Natural killer cell (primary cell): ENCODE results near the gene PABPN1L. TPM values are rescaled to one million over a fixed set of nuclear protein-coding genes. Genes with fewer than 3 reads are reported as not detected.

Experiments used
- ATAC-seq, 3 donors: fragments of 150-1000 bp in 2 of 3; fragments of 200-7000 bp in 1 of 3; cut with Tn5 transposase; 1 replicate in 1 of 3; 2 replicates in 2 of 3; pipeline ENCODE4 v1.10.0; 2021; ENCODE audit warnings: mild to moderate bottlenecking in 2 of 3, moderate library complexity in 2 of 3
- DNase-seq, 2 donors: peaks; one replicate each; pipeline versions ENCODE4 v3.0.0 to v3.0.0-alpha.2; 2013 to 2021; ENCODE audit warnings: mixed read lengths in 1 of 2
- H3K27ac ChIP-seq: one replicate; pipeline ENCODE4 v1.5.1; 2013; ENCODE audit warnings: mild to moderate bottlenecking, low read length
- H3K27me3 ChIP-seq: one replicate; pipeline ENCODE4 v1.6.1; 2013; ENCODE audit warnings: low read length; ENCODE audit not compliant: control insufficient read depth, insufficient read depth
- H3K36me3 ChIP-seq: one replicate; pipeline ENCODE4 v1.6.1; 2013; ENCODE audit warnings: low read length; ENCODE audit not compliant: control insufficient read depth, insufficient read depth
- H3K4me1 ChIP-seq: one replicate; pipeline ENCODE4 v1.6.1; 2013; ENCODE audit warnings: low read length; ENCODE audit not compliant: control insufficient read depth, insufficient read depth
- H3K4me3 ChIP-seq: one replicate; pipeline ENCODE4 v1.5.1; 2013; ENCODE audit warnings: low read length
- H3K9me3 ChIP-seq: one replicate; pipeline ENCODE4 v1.6.1; 2013; ENCODE audit warnings: low read length; ENCODE audit not compliant: control insufficient read depth, insufficient read depth
- H3K27ac Mint-ChIP-seq, 2 donors: one replicate each; pipeline ENCODE4 v1.8.0; 2022; ENCODE audit warnings: mild to moderate bottlenecking in 2 of 2, mixed read lengths in 2 of 2, moderate library complexity in 1 of 2
- H3K27me3 Mint-ChIP-seq, 2 donors: one replicate each; pipeline ENCODE4 v1.8.0; 2022; ENCODE audit warnings: low read depth in 2 of 2, mixed read lengths in 2 of 2
- H3K36me3 Mint-ChIP-seq: one replicate; pipeline ENCODE4 v1.8.0; 2022; ENCODE audit warnings: mixed read lengths
- H3K4me1 Mint-ChIP-seq, 2 donors: one replicate each; pipeline ENCODE4 v1.8.0; 2022; ENCODE audit warnings: mixed read lengths in 2 of 2
- H3K4me3 Mint-ChIP-seq: one replicate; pipeline ENCODE4 v1.8.0; 2022; ENCODE audit warnings: mild to moderate bottlenecking, moderate library complexity, mixed read lengths
- H3K9me3 Mint-ChIP-seq, 2 donors: one replicate each; pipeline ENCODE4 v1.8.0; 2022; ENCODE audit warnings: mixed read lengths in 2 of 2
- CTCF ChIP-seq: fragments of 200-600 bp; IDR thresholded peaks from one replicate; pipeline ENCODE4 v1.8.0; 2022; ENCODE audit warnings: antibody characterized with exemption
- WGBS: methylation state at CpG from one replicate; pipeline ENCODE4 v1.1.7; 2013; ENCODE audit warnings: missing lambda C conversion rate; ENCODE audit not compliant: insufficient coverage; 5-methylcytosine and 5-hydroxymethylcytosine counted together
- intact Hi-C: fragments of 100-400 bp; cut with micrococcal nuclease; formaldehyde crosslinking; loops from one replicate; pipeline ENCODE4 v1.14.2; 2022
- total RNA-seq, 4 donors: library from RNA; stranded (reverse); fragments of 120-200 nt in 1 of 4; gene quantifications; one replicate each; pipeline versions ENCODE4 v1.2.3 to v1.2.4, GENCODE V29; 2013 to 2022

The PABPN1L gene
- total RNA-seq, 3 donors from 2014 or later (not counting 1 experiment from before 2014, with no cell fraction given), result 0.43 TPM; not detected in 2

GRCh38 chr16:88882358-88883030, 16.0 kb upstream of the PABPN1L start:
- WGBS, result 85% methylated on average over 25 of the region's 26 CpGs
- H3K9me3 Mint-ChIP-seq, result no peaks in the 10 kb centered on the region
- no peaks in the 10 kb centered on the region for H3K27me3 Mint-ChIP-seq
- no peak overlapping the region for H3K4me3 Mint-ChIP-seq
- Histone ChIP-seq H3K9me3 (no peaks in the 10 kb centered on the region), H3K36me3 (no peaks in the 10 kb centered on the region), H3K27me3 (no peaks in the 10 kb centered on the region), H3K4me1 (peaks cover 5% of the 10 kb centered on the region), H3K27ac (no peak overlapping the region), H3K4me3 (no peak overlapping the region)
- intact Hi-C loops, result no loop called here
- H3K27ac Mint-ChIP-seq, result peak overlapping the region in 1 of 2 donors; percentile 52
- H3K36me3 Mint-ChIP-seq, result no peaks in the 10 kb centered on the region
- ATAC-seq (peak in 2 of 3 donors; percentile 20 to 36), DNase-seq (no peak)
- no peak for TF ChIP-seq CTCF
- H3K4me1 Mint-ChIP-seq, result peaks cover 0 to 6% of the 10 kb centered on the region in 2 donors

- Histone ChIP-seq H3K27me3 (no peaks in the 10 kb centered on the region), H3K4me3 (no peak overlapping the region), H3K9me3 (no peaks in the 10 kb centered on the region), H3K4me1 (peaks cover 5% of the 10 kb centered on the region), H3K36me3 (no peaks in the 10 kb centered on the region), H3K27ac (no peak overlapping the region)
- no peaks in the 10 kb centered on the region for H3K27me3 Mint-ChIP-seq
- no peak for DNase-seq
- ATAC-seq, result no peak
- H3K36me3 Mint-ChIP-seq, result no peaks in the 10 kb centered on the region
- H3K4me3 Mint-ChIP-seq, result no peak overlapping the region
- H3K9me3 Mint-ChIP-seq, result no peaks in the 10 kb centered on the region
- H3K4me1 Mint-ChIP-seq, result peaks cover 0 to 6% of the 10 kb centered on the region in 2 donors
- WGBS, result 95% methylated on average over 27 of the region's 27 CpGs
- H3K27ac Mint-ChIP-seq, result peak overlapping the region in 1 of 2 donors; percentile 52
- intact Hi-C loops, result no loop called here
- TF ChIP-seq CTCF, result no peak
Measured at GRCh38 chr16:88881675-88882357, 15.4 kb upstream of the PABPN1L start.

GRCh38 chr16:88881007-88881615, 14.7 kb upstream of the PABPN1L start:
- H3K9me3 Mint-ChIP-seq, result no peaks in the 10 kb centered on the region
- intact Hi-C loops, result no loop called here
- Histone ChIP-seq H3K9me3 (no peaks in the 10 kb centered on the region), H3K36me3 (no peaks in the 10 kb centered on the region), H3K27me3 (no peaks in the 10 kb centered on the region), H3K27ac (no peak overlapping the region), H3K4me1 (peaks cover 5% of the 10 kb centered on the region), H3K4me3 (no peak overlapping the region)
- 96% methylated on average over 46 of the region's 46 CpGs for WGBS
- peaks cover 0 to 6% of the 10 kb centered on the region in 2 donors for H3K4me1 Mint-ChIP-seq
- H3K4me3 Mint-ChIP-seq, result no peak overlapping the region
- ATAC-seq, result no peak
- H3K27ac Mint-ChIP-seq, result no peak overlapping the region
- H3K36me3 Mint-ChIP-seq, result no peaks in the 10 kb centered on the region
- H3K27me3 Mint-ChIP-seq, result no peaks in the 10 kb centered on the region
- TF ChIP-seq CTCF, result no peak
- DNase-seq, result no peak
